K562 (cell line): ENCODE data around the gene ZDHHC18. TPM values are rescaled to one million over a fixed set of nuclear protein-coding genes. Genes with fewer than 3 reads are reported as not detected.
"Not testable (repeated sequence)": the region's sequence is repeated elsewhere in the genome, so short reads cannot be mapped to it uniquely, and the experiment has no call there.

Source experiments
- ATAC-seq: fragments of 200-7000 bp; cut with Tn5 transposase; 3 replicates; pipeline ENCODE4 v1.9.1; 2020; ENCODE audit warnings: moderate library complexity
- BruUV-seq: library from RNA; stranded (reverse); fragments of 400-500 nt; replicated peaks from 2 replicates; lab custom pipeline; 2021; lab: Mats Ljungman, UMichigan
- CTCF ChIA-PET: fragments of 300-600 bp; formaldehyde crosslinking; extraction: SDS; loops from one replicate; lab custom pipeline; 2021; ENCODE audit warnings: low intra/inter-chr PET ratio; lab: Yijun Ruan, JAX
- POLR2A ChIA-PET: fragments of 300-600, 350-650 bp; sonication (Branson Sonifier 250); formaldehyde crosslinking; extraction: SDS; loops from one replicate; lab custom pipeline; 2021; ENCODE audit warnings: antibody characterized with exemption, inconsistent platforms; lab: Yijun Ruan, JAX
- DNase-seq, 4 experiments: peaks; one replicate each; pipeline versions ENCODE4 v3.0.0 to v3.0.0-alpha.2; 2011 to 2018; ENCODE audit warnings: low spot score in 3 of 4, mixed read lengths in 3 of 4; ENCODE audit errors: extremely low read depth in 1 of 4
- FAIRE-seq: peaks from 2 replicates; lab custom pipeline; 2011; peaks lifted over from hg19 to GRCh38; lab: Jason Lieb, UNC
- H2AFZ ChIP-seq: 2 replicates; pipeline ENCODE4 v1.6.0; 2011; ENCODE audit warnings: low read depth, low read length, control low read depth, inconsistent platforms
- H3K27ac ChIP-seq: fragments of 200-600 bp; 3 replicates; pipeline ENCODE4 v1.8.0; 2011; ENCODE audit warnings: low read depth, mild to moderate bottlenecking, control low read depth, inconsistent platforms, low read length, moderate library complexity, mixed read lengths; ENCODE audit errors: extremely low read depth
- H3K27me3 ChIP-seq, 2 experiments: fragments of 300-600 bp in 1 of 2; 2 replicates in 1 of 2; 3 replicates in 1 of 2; pipeline versions ENCODE4 v1.6.0 to v1.8.0; 2011; ENCODE audit warnings: inconsistent platforms in 2 of 2, low read length in 2 of 2, mild to moderate bottlenecking in 1 of 2, mixed read lengths in 1 of 2, moderate library complexity in 1 of 2; ENCODE audit not compliant: control insufficient read depth in 2 of 2, insufficient read depth in 2 of 2
- H3K36me3 ChIP-seq: fragments of 300-600 bp; 3 replicates; pipeline ENCODE4 v1.8.0; 2011; ENCODE audit warnings: mild to moderate bottlenecking, low read length, inconsistent platforms; ENCODE audit not compliant: control insufficient read depth, insufficient read depth
- H3K4me1 ChIP-seq, 2 experiments: fragments of 200-600 bp in 1 of 2; replicated peaks in 1 of 2; 2 replicates in 1 of 2; 3 replicates in 1 of 2; pipeline versions ENCODE4 v1.5.1 to v1.8.0; 2011; ENCODE audit warnings: inconsistent platforms in 2 of 2, low read length in 2 of 2, mild to moderate bottlenecking in 1 of 2, mixed read lengths in 1 of 2, moderate library complexity in 1 of 2; ENCODE audit not compliant: control insufficient read depth in 2 of 2, insufficient read depth in 2 of 2
- H3K4me2 ChIP-seq: 2 replicates; pipeline ENCODE4 v1.6.1; 2011; ENCODE audit warnings: low read length, control low read depth, inconsistent platforms, mixed read lengths; ENCODE audit not compliant: insufficient read depth
- H3K4me3 ChIP-seq: fragments of 200-600 bp; sonication (generic), shearing (Covaris generic); 2 replicates; pipeline ENCODE4 v1.5.1; 2016; ENCODE audit warnings: control low read depth, inconsistent platforms
- H3K79me2 ChIP-seq: fragments of 200-600 bp; 3 replicates; pipeline ENCODE4 v1.8.0; 2011; ENCODE audit warnings: low read length, inconsistent platforms; ENCODE audit not compliant: control insufficient read depth, insufficient read depth
- H3K9ac ChIP-seq, 2 experiments: 2 replicates each; pipeline versions ENCODE4 v1.6.0 to v1.6.1; 2011; ENCODE audit warnings: low read depth in 2 of 2, low read length in 2 of 2, control low read depth in 1 of 2, inconsistent platforms in 1 of 2, mild to moderate bottlenecking in 1 of 2, mixed read lengths in 1 of 2; ENCODE audit not compliant: insufficient read depth in 1 of 2
- H3K9me1 ChIP-seq: one replicate; pipeline ENCODE4 v1.6.0; 2011; ENCODE audit warnings: inconsistent platforms, mild to moderate bottlenecking, low read length, moderate library complexity; ENCODE audit not compliant: control insufficient read depth, insufficient read depth
- H3K9me3 ChIP-seq: replicated peaks from 2 replicates; pipeline ENCODE4 v1.5.1; 2011; ENCODE audit warnings: low read depth, low read length, inconsistent platforms; ENCODE audit not compliant: control insufficient read depth, insufficient read depth
- H4K20me1 ChIP-seq: replicated peaks from 2 replicates; pipeline ENCODE4 v1.6.1; 2011; ENCODE audit warnings: low read length, inconsistent platforms, mixed read lengths; ENCODE audit not compliant: control insufficient read depth, insufficient read depth
- CREB5 ChIP-seq: fragments of 250-450 bp; sonication (Bioruptor Pico); IDR thresholded peaks from 2 replicates; pipeline ENCODE4 v1.5.0; 2020; ENCODE audit warnings: mild to moderate bottlenecking
- CREM ChIP-seq: IDR thresholded peaks from 2 replicates; pipeline ENCODE4 v1.6.1; 2014; ENCODE audit warnings: antibody characterized with exemption, low read depth
- DLX4 ChIP-seq: fragments of 250-450 bp; sonication (Bioruptor Pico); IDR thresholded peaks from 2 replicates; pipeline ENCODE4 v1.6.1; 2021; ENCODE audit warnings: mild to moderate bottlenecking
- FOS ChIP-seq: IDR thresholded peaks from 3 replicates; pipeline ENCODE4 v1.6.1; 2011; ENCODE audit not compliant: insufficient read length; ENCODE audit errors: extremely low read depth
- HNRNPK ChIP-seq: fragments of 200-400 bp; formaldehyde crosslinking; IDR thresholded peaks from one replicate; pipeline ENCODE4 v1.6.1; 2018; ENCODE audit warnings: mild to moderate bottlenecking, low read depth, low read length; ENCODE audit not compliant: poor library complexity, severe bottlenecking
- HNRNPLL ChIP-seq: fragments of 200-400 bp; formaldehyde crosslinking; IDR thresholded peaks from 2 replicates; pipeline ENCODE4 v1.6.1; 2017; ENCODE audit warnings: low read length, low read depth, mild to moderate bottlenecking; ENCODE audit not compliant: poor library complexity, severe bottlenecking
- PHB ChIP-seq: fragments of 250-450 bp; sonication (Bioruptor Pico); IDR thresholded peaks from 2 replicates; pipeline ENCODE4 v1.5.0; 2021
- XRCC4 ChIP-seq: IDR thresholded peaks from one replicate; pipeline ENCODE4 v1.6.1; 2011; ENCODE audit not compliant: insufficient read depth, insufficient read length; ENCODE audit errors: extremely low read depth
- ZKSCAN1 ChIP-seq: fragments of 150-350 bp; IDR thresholded peaks from 2 replicates; pipeline ENCODE4 v1.6.1; 2016; ENCODE audit warnings: low read depth, low read length
- ZSCAN32 ChIP-seq: fragments of 450-650 bp; formaldehyde crosslinking; IDR thresholded peaks from 2 replicates; pipeline ENCODE4 v1.4.0; 2020; ENCODE audit warnings: mild to moderate bottlenecking, moderate library complexity
- WGBS: fragments of 100-300 bp; shearing (Covaris generic); methylation state at CpG from one replicate; pipeline ENCODE4 v1.1.6; 2016; ENCODE audit warnings: low coverage, mixed read lengths; ENCODE audit not compliant: insufficient coverage; ENCODE audit errors: missing lambda C conversion rate; 5-methylcytosine and 5-hydroxymethylcytosine counted together
- in situ Hi-C: fragments of 300-500 bp; cut with MboI; formaldehyde crosslinking; loops from 4 replicates; pipeline ENCODE4 v1.15.0; 2018; ENCODE audit warnings: inconsistent platforms, mixed read lengths
- intact Hi-C: fragments of 100-400 bp; cut with micrococcal nuclease; formaldehyde crosslinking; loops from 2 replicates; pipeline ENCODE4 v1.14.2; 2022
- polyA plus RNA-seq, 8 experiments: library from polyadenylated mRNA; depleted of rRNA in 4 of 8; stranded (reverse) in 5 of 8; unstranded in 3 of 8; fragments of >200 nt; fragmentation: Nextera tagmentation in 2 of 8; fragmentation: Illumina TruSeq in 1 of 8; extraction: Ambion mirVana in 2 of 8; extraction: Trizol in 1 of 8; gene quantifications; 2 replicates each; pipeline versions ENCODE4 v1.2.1 to v1.2.3, GENCODE V29; 2011 to 2014; ENCODE audit warnings: inconsistent platforms in 1 of 8, missing spikeins in 1 of 8
- total RNA-seq, 7 experiments: library from RNA; depleted of rRNA in 6 of 7; stranded (reverse); fragments of >200 nt in 6 of 7; fragmentation: Illumina TruSeq in 2 of 7; extraction: Trizol in 2 of 7; gene quantifications; 2 replicates each; pipeline versions ENCODE4 v1.2.1 to v1.2.3, GENCODE V29; 2011 to 2021; ENCODE audit warnings: low replicate concordance in 1 of 7

ZDHHC18 gene
- total and polyA plus RNA-seq, 9 of the 15 experiments (the other 6 are each of a cell fraction or from before 2014, with no cell fraction given): 0.42 to 35.6 (median 15.8) TPM

GRCh38 chr1:26799479-26800142 lies 26.9 kb upstream of the ZDHHC18 start (continued):
- TF ChIP-seq PHB (CRISPR knock-in tag) (no peak), HNRNPLL (no peak), CREM (peak; percentile 28; the same call in 1 of the 2 replicates), FOS (peak; percentile 26), HNRNPK (no peak), ZKSCAN1 (no peak), XRCC4 (no peak), CREB5 (no peak), DLX4 (CRISPR knock-in tag) (no peak), ZSCAN32 (CRISPR knock-in tag) (no peak)
- TF ChIP-seq, all 486 proteins: peak for 16

GRCh38 chr1:26803932-26804331 lies 22.6 kb upstream of the ZDHHC18 start:
- H4K20me1 ChIP-seq, H3K4me3 ChIP-seq, CTCF ChIA-PET, FAIRE-seq, H3K9ac ChIP-seq, H3K9me3 ChIP-seq, DNase-seq, H3K4me2 ChIP-seq, BruUV-seq, H3K36me3 ChIP-seq, H2AFZ ChIP-seq, H3K79me2 ChIP-seq, ATAC-seq, intact Hi-C loops, H3K27me3 ChIP-seq, in situ Hi-C loops, POLR2A ChIA-PET, H3K9me1 ChIP-seq, H3K27ac ChIP-seq: not testable (repeated sequence)
- no CpG with 5 or more reads among the region's 36 CpGs for WGBS
- H3K4me1 ChIP-seq: peaks cover 10 to 31% of the 10 kb centered on the region in 2 experiments; a peak in 4 of 5 replicates
